A549 (cell line): ENCODE data around the gene GZF1. TPM values are rescaled to one million over a fixed set of nuclear protein-coding genes. Genes with fewer than 3 reads are reported as not detected.

ENCODE experiments used
- ATAC-seq, 2 experiments: fragments of 200-7000 bp in 1 of 2; fragments of >200 bp in 1 of 2; cut with Nextera tagmentation in 1 of 2; cut with Tn5 transposase in 1 of 2; 3 replicates each; pipeline versions ENCODE4 v1.8.0 to v1.9.1; 2018 to 2020; ENCODE audit warnings: mild to moderate bottlenecking in 1 of 2, moderate library complexity in 1 of 2
- CTCF ChIA-PET: fragments of 300-600 bp; sonication (Branson Sonifier 250); formaldehyde crosslinking; extraction: SDS; loops from one replicate; lab custom pipeline; 2021; ENCODE audit warnings: antibody characterized with exemption, inconsistent platforms; lab: Yijun Ruan, JAX
- POLR2A ChIA-PET: fragments of 350-600 bp; formaldehyde crosslinking; extraction: SDS; loops from one replicate; lab custom pipeline; 2021; ENCODE audit warnings: antibody characterized with exemption, inconsistent platforms; lab: Yijun Ruan, JAX
- DNase-seq, 2 experiments: peaks; one replicate each; pipeline versions ENCODE4 v3.0.0 to v3.0.0-alpha.2; 2011 to 2016; ENCODE audit warnings: low read depth in 1 of 2, low spot score in 1 of 2
- FAIRE-seq: peaks from 2 replicates; lab custom pipeline; 2011; peaks lifted over from hg19 to GRCh38; lab: Jason Lieb, UNC
- H3K27ac ChIP-seq, 2 experiments: fragments of >200 bp; sonication (Bioruptor Twin); formaldehyde crosslinking; 3 replicates each; pipeline ENCODE4 v1.5.1; 2016 to 2017
- H3K4me1 ChIP-seq: fragments of >200 bp; sonication (Bioruptor Twin); formaldehyde crosslinking; 3 replicates; pipeline ENCODE4 v1.6.1; 2016
- H3K4me2 ChIP-seq: fragments of >200 bp; sonication (Bioruptor Twin); formaldehyde crosslinking; 3 replicates; pipeline ENCODE4 v1.6.1; 2016
- H3K4me3 ChIP-seq: fragments of >200 bp; sonication (Bioruptor Twin); formaldehyde crosslinking; 3 replicates; pipeline ENCODE4 v1.5.1; 2016
- H3K9me3 ChIP-seq: fragments of >200 bp; sonication (Bioruptor Twin); formaldehyde crosslinking; 3 replicates; pipeline ENCODE4 v1.6.1; 2016
- ATOH8 ChIP-seq: fragments of 250-450 bp; sonication (Bioruptor Pico); IDR thresholded peaks from 2 replicates; pipeline ENCODE4 v1.5.0; 2020; ENCODE audit warnings: low read depth, mild to moderate bottlenecking, moderate library complexity
- CHD2 ChIP-seq: fragments of 150-350 bp; IDR thresholded peaks from 2 replicates; pipeline ENCODE4 v1.6.1; 2014; ENCODE audit warnings: low read length; ENCODE audit not compliant: partially characterized antibody
- EHMT2 ChIP-seq: fragments of 200-600 bp; sonication (generic); IDR thresholded peaks from 2 replicates; pipeline ENCODE4 v1.6.1; 2016; ENCODE audit warnings: antibody characterized with exemption, low read depth, mild to moderate bottlenecking, moderate library complexity
- EP300 ChIP-seq, 2 experiments: fragments of >200 bp; sonication (Bioruptor Twin); formaldehyde crosslinking; IDR thresholded peaks; 2 replicates in 1 of 2; 3 replicates in 1 of 2; pipeline ENCODE4 v1.6.1; 2016 to 2017
- FOSL2 ChIP-seq, 2 experiments: fragments of 450-650 bp in 1 of 2; fragments of >200 bp in 1 of 2; sonication (Bioruptor Twin) in 1 of 2; formaldehyde crosslinking; IDR thresholded peaks; 2 replicates each; pipeline versions ENCODE4 v1.5.0 to v1.6.1; 2016 to 2020; ENCODE audit warnings: mild to moderate bottlenecking in 1 of 2, moderate library complexity in 1 of 2
- GATA3 ChIP-seq: IDR thresholded peaks from 2 replicates; pipeline ENCODE4 v1.6.1; 2012; ENCODE audit warnings: borderline replicate concordance
- HDAC2 ChIP-seq: fragments of 200-600 bp; sonication (generic); IDR thresholded peaks from 2 replicates; pipeline ENCODE4 v1.6.1; 2016
- HOXB13 ChIP-seq: fragments of 250-450 bp; sonication (Bioruptor Pico); IDR thresholded peaks from 2 replicates; pipeline ENCODE4 v1.5.0; 2020; ENCODE audit warnings: low read depth, mild to moderate bottlenecking, moderate library complexity
- HOXB5 ChIP-seq: fragments of 250-450 bp; sonication (Bioruptor Pico); IDR thresholded peaks from 2 replicates; pipeline ENCODE4 v1.5.0; 2020; ENCODE audit warnings: mild to moderate bottlenecking, moderate library complexity
- JUN ChIP-seq, 2 experiments: fragments of >200 bp; sonication (Bioruptor Twin); formaldehyde crosslinking; IDR thresholded peaks; 2 replicates in 1 of 2; 3 replicates in 1 of 2; pipeline ENCODE4 v1.6.1; 2016 to 2017
- KDM1A ChIP-seq: fragments of 200-600 bp; sonication (generic); IDR thresholded peaks from 2 replicates; pipeline ENCODE4 v1.6.1; 2016; ENCODE audit warnings: low read depth, mild to moderate bottlenecking
- KDM5A ChIP-seq: fragments of 200-600 bp; sonication (generic); IDR thresholded peaks from 2 replicates; pipeline ENCODE4 v1.6.1; 2016; ENCODE audit warnings: antibody characterized with exemption, mild to moderate bottlenecking
- MAFK ChIP-seq: fragments of 450-650 bp; IDR thresholded peaks from 2 replicates; pipeline ENCODE4 v1.6.1; 2014; ENCODE audit not compliant: partially characterized antibody
- MYC ChIP-seq: IDR thresholded peaks from 2 replicates; pipeline ENCODE4 v1.6.1; 2012; ENCODE audit warnings: mild to moderate bottlenecking, inconsistent platforms, low read length, improper control_type of control experiment, borderline replicate concordance
- NFE2L2 ChIP-seq: fragments of 150-350 bp; conservative IDR thresholded peaks from 2 replicates; pipeline ENCODE4 v1.6.1; 2014; ENCODE audit warnings: low read length
- PHF8 ChIP-seq: fragments of 200-600 bp; sonication (generic); IDR thresholded peaks from 2 replicates; pipeline ENCODE4 v1.6.1; 2016; ENCODE audit warnings: low read depth, mild to moderate bottlenecking, antibody characterized with exemption, moderate library complexity, borderline replicate concordance
- POLR2A ChIP-seq: IDR thresholded peaks from 2 replicates; pipeline ENCODE4 v1.6.1; 2012; ENCODE audit warnings: mild to moderate bottlenecking, low read length
- RAD21 ChIP-seq, 2 experiments: fragments of >200 bp in 1 of 2; sonication (Bioruptor Twin) in 1 of 2; formaldehyde crosslinking in 1 of 2; IDR thresholded peaks in 1 of 2; conservative IDR thresholded peaks in 1 of 2; 2 replicates in 1 of 2; 3 replicates in 1 of 2; pipeline ENCODE4 v1.6.1; 2012 to 2018; ENCODE audit warnings: inconsistent platforms in 1 of 2
- SREBF2 ChIP-seq: fragments of 450-650 bp; IDR thresholded peaks from 2 replicates; pipeline ENCODE4 v1.6.1; 2014; ENCODE audit warnings: mild to moderate bottlenecking, moderate library complexity
- WGBS: methylation state at CpG from one replicate; pipeline ENCODE4 v1.1.6; 2017; ENCODE audit errors: missing lambda C conversion rate; 5-methylcytosine and 5-hydroxymethylcytosine counted together
- polyA plus RNA-seq, 4 experiments: library from polyadenylated mRNA; depleted of rRNA in 3 of 4; stranded (reverse); fragments of >200 nt; fragmentation: RNase III in 1 of 4; extraction: RNeasy Plus Mini Kit Qiagen cat#74134 plus additional on column Dnase treatment in 1 of 4; gene quantifications; 2 replicates in 3 of 4; 3 replicates in 1 of 4; pipeline ENCODE4 v1.2.3, GENCODE V29; 2011 to 2017
- TF ChIP-seq, protein P1 (sequence below): fragments of >200 bp; sonication (Bioruptor Twin); formaldehyde crosslinking; IDR thresholded peaks from 2 replicates; pipeline ENCODE4 v1.6.1; 2016
- TF ChIP-seq, protein P2 (sequence below): IDR thresholded peaks from 2 replicates; pipeline ENCODE4 v1.6.1; 2012; ENCODE audit warnings: low read depth, borderline replicate concordance
- TF ChIP-seq, protein P3 (sequence below): IDR thresholded peaks from 2 replicates; pipeline ENCODE4 v1.6.1; 2012
- TF ChIP-seq, protein P4 (sequence below): fragments of >200 bp; sonication (Bioruptor Twin); formaldehyde crosslinking; IDR thresholded peaks from 3 replicates; pipeline ENCODE4 v1.6.1; 2016
- TF ChIP-seq, protein P5 (sequence below): IDR thresholded peaks from 2 replicates; pipeline ENCODE4 v1.6.1; 2012

The GZF1 gene
- polyA plus RNA-seq, 2 of the 4 experiments (the other 2 are of a cell fraction) = 13.2 to 24.7 TPM

DNA sequence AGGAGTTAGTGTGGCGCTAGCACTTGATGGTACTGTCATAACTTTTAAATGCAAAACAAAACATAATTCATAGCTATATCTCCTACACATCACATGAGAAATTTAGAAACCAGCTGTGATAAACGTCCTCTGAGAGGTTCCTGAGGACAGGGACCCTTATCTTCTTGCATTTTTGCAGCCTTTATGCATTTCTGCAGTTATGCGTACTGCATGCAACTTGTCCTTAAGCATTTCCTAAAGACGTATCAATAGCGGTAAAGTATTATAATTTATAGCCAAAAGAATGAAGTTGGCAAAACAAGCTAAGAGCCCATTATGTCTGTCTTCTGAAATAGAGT, 57.6 kb downstream of the GZF1 start:
- ChIA-PET POLR2A (interaction anchor here (1.1 kb wide), 1 partner anchor 70 kb away, joined by 4 read pairs; no protein-coding TSS in a partner anchor), CTCF (interaction anchor here (0.9 to 3.2 kb wide), 6 partner anchors 13 to 59 kb away, joined by 3 to 21 read pairs (median 4); no protein-coding TSS in a partner anchor)

GRCh38 chr20:23419995-23420901, 58.3 kb downstream of the GZF1 start:
- ATAC-seq (peak; percentile 62 to 73), FAIRE-seq (no peak), DNase-seq (peak; percentile 15 to 45)
- 1% methylated on average over 24 of the region's 58 CpGs for WGBS
- ChIA-PET POLR2A (interaction anchor here (0.7 to 1.4 kb wide), 5 partner anchors 59 to 1072 kb away, joined by 3 to 8 read pairs (median 7); partner anchors contain the start of gene GZF1), CTCF (interaction anchor here (0.6 to 3.3 kb wide), 9 partner anchors 13 to 625 kb away, joined by 3 to 21 read pairs (median 4); no protein-coding TSS in a partner anchor)
- Histone ChIP-seq H3K4me3 (peak overlapping the region; percentile 84), H3K4me1 (peaks cover 10% of the 10 kb centered on the region; the same call in 2 of the 3 replicates), H3K4me2 (peak overlapping the region; percentile 79), H3K27ac (peak overlapping the region; percentile 84 to 93), H3K9me3 (no peaks in the 10 kb centered on the region)
- no peak for TF ChIP-seq HOXB13 (CRISPR knock-in tag)
- no peak for TF ChIP-seq EHMT2
- peak; percentile 25 for TF ChIP-seq MAFK

More for the DNA sequence above, 57.6 kb downstream of the GZF1 start:
- H3K4me2 ChIP-seq = peak overlapping the region; percentile 79
- peak overlapping the region; percentile 84 for H3K4me3 ChIP-seq
- peaks cover 10% of the 10 kb centered on the region; the same call in 2 of the 3 replicates for H3K4me1 ChIP-seq
- H3K27ac ChIP-seq = peak overlapping the region; percentile 84 to 93; a peak in 5 of 6 replicates
- FAIRE-seq = peak; percentile 81
- no peaks in the 10 kb centered on the region for H3K9me3 ChIP-seq
- no peak for DNase-seq
- TF ChIP-seq MYC = no peak
- TF ChIP-seq SREBF2 = no peak
- no peak for TF ChIP-seq KDM5A
- no peak for TF ChIP-seq CHD2
- no peak for TF ChIP-seq KDM1A
- no peak for TF ChIP-seq MAFK
- TF ChIP-seq RAD21 (conservative IDR thresholded peaks at IDR 0.05 in 1 of 2, IDR thresholded peaks at IDR 0.05 in 1 of 2) = no peak
- TF ChIP-seq, protein P1, sequence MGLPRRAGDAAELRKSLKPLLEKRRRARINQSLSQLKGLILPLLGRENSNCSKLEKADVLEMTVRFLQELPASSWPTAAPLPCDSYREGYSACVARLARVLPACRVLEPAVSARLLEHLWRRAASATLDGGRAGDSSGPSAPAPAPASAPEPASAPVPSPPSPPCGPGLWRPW = no peak
- TF ChIP-seq HDAC2 = no peak
- no peak for TF ChIP-seq EP300 (IDR thresholded peaks at IDR 0.05)
- no peak for TF ChIP-seq FOSL2 (IDR thresholded peaks at IDR 0.05)
- TF ChIP-seq FOSL2 (CRISPR knock-in tag; IDR thresholded peaks at IDR 0.05) = no peak
- ATAC-seq = no peak
- 55% methylated on average over 5 of the region's 5 CpGs for WGBS

DNA sequence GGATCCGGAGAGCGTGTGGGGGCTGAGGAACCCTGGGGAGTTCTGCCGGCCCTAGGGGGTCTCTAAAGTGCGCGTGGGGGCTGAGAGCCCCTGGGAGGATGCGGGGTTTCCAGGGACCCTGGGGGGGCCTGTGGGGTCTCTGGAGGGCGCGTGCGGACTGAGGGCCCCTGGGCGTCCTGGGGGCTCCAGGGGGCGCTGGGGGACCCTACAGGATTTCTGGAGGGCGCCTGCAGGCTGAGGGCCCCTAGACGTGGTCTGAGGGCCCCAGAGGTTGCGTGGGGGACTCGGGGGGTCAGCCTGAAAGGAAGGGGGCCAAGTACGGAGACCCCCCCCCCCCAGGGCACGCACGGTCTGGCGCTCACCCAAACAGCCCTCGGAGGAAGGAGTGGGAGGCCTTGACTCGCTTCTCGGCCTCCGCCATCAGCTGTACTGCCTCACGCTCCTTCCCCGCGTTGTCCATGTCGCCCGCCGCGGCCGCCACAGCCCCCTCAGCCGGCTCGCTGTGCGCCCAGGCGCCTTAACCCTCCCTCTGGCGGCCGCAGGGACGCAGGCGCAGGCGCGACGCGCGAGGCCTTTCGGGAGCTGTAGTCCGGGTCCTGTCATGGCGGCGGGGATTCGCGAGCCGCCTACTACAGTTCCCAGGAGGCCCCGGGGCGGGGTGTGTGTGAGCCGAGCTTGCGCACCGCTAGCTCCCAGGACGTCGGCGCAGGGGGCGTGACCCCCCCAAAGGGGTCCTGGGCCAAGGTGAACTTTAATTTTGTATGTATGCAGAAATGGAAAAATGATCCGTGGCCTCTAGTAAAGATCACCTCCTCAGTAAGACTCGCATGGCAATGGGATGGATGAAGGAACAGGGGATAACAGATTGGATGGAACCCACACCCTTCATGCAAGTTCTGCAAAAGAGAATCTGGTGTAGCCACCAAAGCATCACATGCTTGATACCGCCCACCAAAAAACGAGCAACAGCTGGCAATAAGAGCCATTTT, 59.3 kb downstream of the GZF1 start, which contains the start of gene NAPB:
Gene NAPB (minus strand): TSS at position 546 of the 989 bp plus-strand sequence. CDS start 86 bp downstream, at position 460.
- POLR2A ChIA-PET = interaction anchor here (0.6 to 1.4 kb wide), 8 partner anchors 15 to 1073 kb away, joined by 3 to 13 read pairs (median 6); partner anchors contain the start of genes GZF1 and NXT1
- WGBS = under 1% methylated on average over 41 of the region's 64 CpGs
- CTCF ChIA-PET = interaction anchor here (0.6 to 3.3 kb wide), 15 partner anchors 10 to 1362 kb away, joined by 3 to 17 read pairs (median 4); partner anchors contain the start of genes GZF1 and NXT1
- Histone ChIP-seq H3K4me3 (peak within 1 kb of the TSS; percentile 84), H3K9me3 (no peaks in the 10 kb centered on the region), H3K27ac (peak within 1 kb of the TSS; percentile 84 to 93), H3K4me1 (peaks cover 10% of the 10 kb centered on the region; the same call in 2 of the 3 replicates), H3K4me2 (peak within 1 kb of the TSS; percentile 79)
- FAIRE-seq = no peak
- peak; percentile 91 to 94 for DNase-seq
- peak; percentile 98 to 100 for ATAC-seq
- TF ChIP-seq ATOH8 (CRISPR knock-in tag) = 0 out of 2 replicates have a peak, but pooled peaks have one; percentile 12
- TF ChIP-seq, protein P2, sequence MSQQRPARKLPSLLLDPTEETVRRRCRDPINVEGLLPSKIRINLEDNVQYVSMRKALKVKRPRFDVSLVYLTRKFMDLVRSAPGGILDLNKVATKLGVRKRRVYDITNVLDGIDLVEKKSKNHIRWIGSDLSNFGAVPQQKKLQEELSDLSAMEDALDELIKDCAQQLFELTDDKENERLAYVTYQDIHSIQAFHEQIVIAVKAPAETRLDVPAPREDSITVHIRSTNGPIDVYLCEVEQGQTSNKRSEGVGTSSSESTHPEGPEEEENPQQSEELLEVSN = peak; percentile 24; the same call in 1 of the 2 replicates
- TF ChIP-seq, protein P3, sequence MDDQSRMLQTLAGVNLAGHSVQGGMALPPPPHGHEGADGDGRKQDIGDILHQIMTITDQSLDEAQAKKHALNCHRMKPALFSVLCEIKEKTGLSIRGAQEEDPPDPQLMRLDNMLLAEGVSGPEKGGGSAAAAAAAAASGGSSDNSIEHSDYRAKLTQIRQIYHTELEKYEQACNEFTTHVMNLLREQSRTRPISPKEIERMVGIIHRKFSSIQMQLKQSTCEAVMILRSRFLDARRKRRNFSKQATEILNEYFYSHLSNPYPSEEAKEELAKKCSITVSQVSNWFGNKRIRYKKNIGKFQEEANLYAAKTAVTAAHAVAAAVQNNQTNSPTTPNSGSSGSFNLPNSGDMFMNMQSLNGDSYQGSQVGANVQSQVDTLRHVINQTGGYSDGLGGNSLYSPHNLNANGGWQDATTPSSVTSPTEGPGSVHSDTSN = no peak
- no peak for TF ChIP-seq RAD21 (conservative IDR thresholded peaks at IDR 0.05 in 1 of 2, IDR thresholded peaks at IDR 0.05 in 1 of 2)
- TF ChIP-seq, protein P4, sequence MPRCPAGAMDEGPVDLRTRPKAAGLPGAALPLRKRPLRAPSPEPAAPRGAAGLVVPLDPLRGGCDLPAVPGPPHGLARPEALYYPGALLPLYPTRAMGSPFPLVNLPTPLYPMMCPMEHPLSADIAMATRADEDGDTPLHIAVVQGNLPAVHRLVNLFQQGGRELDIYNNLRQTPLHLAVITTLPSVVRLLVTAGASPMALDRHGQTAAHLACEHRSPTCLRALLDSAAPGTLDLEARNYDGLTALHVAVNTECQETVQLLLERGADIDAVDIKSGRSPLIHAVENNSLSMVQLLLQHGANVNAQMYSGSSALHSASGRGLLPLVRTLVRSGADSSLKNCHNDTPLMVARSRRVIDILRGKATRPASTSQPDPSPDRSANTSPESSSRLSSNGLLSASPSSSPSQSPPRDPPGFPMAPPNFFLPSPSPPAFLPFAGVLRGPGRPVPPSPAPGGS = 0 out of 3 replicates have a peak, but pooled peaks have one; percentile 59
- peak in 1 of 2 experiments; percentile 79; a peak in 3 of 5 replicates for TF ChIP-seq JUN (IDR thresholded peaks at IDR 0.05)
- no peak for TF ChIP-seq GATA3
- TF ChIP-seq NFE2L2 = no peak
- TF ChIP-seq, protein P5, sequence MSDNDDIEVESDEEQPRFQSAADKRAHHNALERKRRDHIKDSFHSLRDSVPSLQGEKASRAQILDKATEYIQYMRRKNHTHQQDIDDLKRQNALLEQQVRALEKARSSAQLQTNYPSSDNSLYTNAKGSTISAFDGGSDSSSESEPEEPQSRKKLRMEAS = peak; percentile 51; the same call in 1 of the 2 replicates
- TF ChIP-seq POLR2A = peak; percentile 89
- TF ChIP-seq HOXB5 = 0 out of 2 replicates have a peak, but pooled peaks have one; percentile 40
- TF ChIP-seq PHF8 = peak; percentile 48; the same call in 1 of the 2 replicates
